Activated B cell treated with CpG ODN at 0.5 μM for 24 hours (primary cell): ENCODE measurements around the gene PAK1. TPM values are rescaled to one million over a fixed set of nuclear protein-coding genes. Genes with fewer than 3 reads are reported as not detected.

Source experiments
- ATAC-seq: fragments of 200-7000 bp; cut with Tn5 transposase; one replicate; pipeline ENCODE4 v1.10.0; 2021; ENCODE audit warnings: low read depth, mild to moderate bottlenecking, moderate library complexity
- CTCF ChIA-PET: fragments of 350-600 bp; sonication (Branson Sonifier 250); formaldehyde crosslinking; loops from one replicate; lab custom pipeline; 2021; ENCODE audit warnings: antibody characterized with exemption; lab: Charles Lee
- POLR2A ChIA-PET: fragments of 350-600 bp; sonication (Branson Sonifier 250); formaldehyde crosslinking; loops from one replicate; lab custom pipeline; 2021; ENCODE audit warnings: antibody characterized with exemption; lab: Charles Lee
- DNase-seq: peaks from one replicate; pipeline ENCODE4 v3.0.0; 2022
- H3K27ac Mint-ChIP-seq: one replicate; pipeline ENCODE4 v1.8.0; 2020; ENCODE audit warnings: mixed read lengths
- H3K27me3 Mint-ChIP-seq: one replicate; pipeline ENCODE4 v1.8.0; 2021; ENCODE audit warnings: mixed read lengths
- H3K36me3 Mint-ChIP-seq: one replicate; pipeline ENCODE4 v1.8.0; 2021; ENCODE audit warnings: low read depth, mixed read lengths
- H3K4me1 Mint-ChIP-seq: one replicate; pipeline ENCODE4 v1.8.0; 2021; ENCODE audit warnings: mixed read lengths
- H3K4me3 Mint-ChIP-seq: one replicate; pipeline ENCODE4 v1.8.0; 2020; ENCODE audit warnings: mild to moderate bottlenecking, mixed read lengths
- H3K9me3 Mint-ChIP-seq: one replicate; pipeline ENCODE4 v1.8.0; 2020; ENCODE audit warnings: mixed read lengths
- CTCF ChIP-seq: fragments of 200-600 bp; IDR thresholded peaks from one replicate; pipeline ENCODE4 v1.8.0; 2022; ENCODE audit warnings: antibody characterized with exemption, mild to moderate bottlenecking
- intact Hi-C: fragments of 100-400 bp; cut with micrococcal nuclease; formaldehyde crosslinking; loops from one replicate; pipeline ENCODE4 v1.15.1; 2024
- total RNA-seq: library from RNA; stranded (reverse); gene quantifications from 2 replicates; pipeline ENCODE4 v1.2.3, GENCODE V29; 2022

The PAK1 gene
- total RNA-seq, 1 donor from 2014 or later, result 21.1 TPM

GRCh38 chr11:77424644-77425043 is 49.2 kb downstream of the PAK1 start:
- Mint-ChIP-seq H3K27me3 (peaks cover 10% of the 10 kb centered on the region), H3K9me3 (no peaks in the 10 kb centered on the region), H3K36me3 (no peaks in the 10 kb centered on the region), H3K4me1 (no peaks in the 10 kb centered on the region), H3K4me3 (no peak overlapping the region), H3K27ac (no peak overlapping the region)
- intact Hi-C loops, result no loop called here
- ChIA-PET CTCF (no interaction called here), POLR2A (no interaction called here)
- DNase-seq (no peak), ATAC-seq (no peak)
- no peak for TF ChIP-seq CTCF

GRCh38 chr11:77423624-77424023 is 50.3 kb downstream of the PAK1 start:
- peaks cover 2% of the 10 kb centered on the region for H3K4me1 Mint-ChIP-seq
- ChIA-PET POLR2A (no interaction called here), CTCF (no interaction called here)
- no peak for TF ChIP-seq CTCF
- no peak overlapping the region for H3K27ac Mint-ChIP-seq
- H3K36me3 Mint-ChIP-seq, result no peaks in the 10 kb centered on the region
- peaks cover 10% of the 10 kb centered on the region for H3K27me3 Mint-ChIP-seq
- no peak for DNase-seq
- intact Hi-C loops, result no loop called here
- H3K4me3 Mint-ChIP-seq, result no peak overlapping the region
- no peaks in the 10 kb centered on the region for H3K9me3 Mint-ChIP-seq
- ATAC-seq, result no peak

GRCh38 chr11:77422687-77423086 is 51.2 kb downstream of the PAK1 start:
- no peaks in the 10 kb centered on the region for H3K9me3 Mint-ChIP-seq
- H3K4me1 Mint-ChIP-seq, result peaks cover 4% of the 10 kb centered on the region
- ChIA-PET POLR2A (no interaction called here), CTCF (no interaction called here)
- H3K4me3 Mint-ChIP-seq, result no peak overlapping the region
- no peak for DNase-seq
- H3K27ac Mint-ChIP-seq, result no peak overlapping the region
- no peak for ATAC-seq
- intact Hi-C loops, result no loop called here
- TF ChIP-seq CTCF, result no peak
- H3K36me3 Mint-ChIP-seq, result no peaks in the 10 kb centered on the region
- peaks cover 6% of the 10 kb centered on the region for H3K27me3 Mint-ChIP-seq

GRCh38 chr11:77421041-77421723 is 52.7 kb downstream of the PAK1 start:
- TF ChIP-seq CTCF, result no peak
- Mint-ChIP-seq H3K4me3 (no peak overlapping the region), H3K4me1 (peaks cover 4% of the 10 kb centered on the region), H3K36me3 (no peaks in the 10 kb centered on the region), H3K9me3 (no peaks in the 10 kb centered on the region), H3K27me3 (peaks cover 2% of the 10 kb centered on the region), H3K27ac (no peak overlapping the region)
- ATAC-seq (no peak), DNase-seq (no peak)
- intact Hi-C loops, result no loop called here
- ChIA-PET POLR2A (no interaction called here), CTCF (no interaction called here)

- H3K36me3 Mint-ChIP-seq, result no peaks in the 10 kb centered on the region
- no peak for TF ChIP-seq CTCF
- ATAC-seq, result no peak
- intact Hi-C loops, result no loop called here
- H3K9me3 Mint-ChIP-seq, result no peaks in the 10 kb centered on the region
- peaks cover 4% of the 10 kb centered on the region for H3K4me1 Mint-ChIP-seq
- no peak for DNase-seq
- no peak overlapping the region for H3K27ac Mint-ChIP-seq
- POLR2A ChIA-PET, result no interaction called here
- H3K27me3 Mint-ChIP-seq, result peaks cover 2% of the 10 kb centered on the region
- H3K4me3 Mint-ChIP-seq, result no peak overlapping the region
- CTCF ChIA-PET, result no interaction called here
These were observed 54.8 kb downstream of the PAK1 start for GRCh38 chr11:77418971-77419597.
